ENCODE results near the gene CIDEB.

The CIDEB gene

GRCh38 chr14:24290746-24291145 is 17.0 kb downstream of the CIDEB start:
- no peaks in the 10 kb centered on the region for H3K36me3 ChIP-seq (ENCODE audit: control insufficient read depth, insufficient read depth, low read length)
- 93 to 94% methylated on average over 8 to 9 of the region's 9 CpGs for WGBS, 2 experiments
- no peaks in the 10 kb centered on the region for H3K27me3 ChIP-seq (ENCODE audit: control insufficient read depth, insufficient read depth, low read length, poor library complexity, severe bottlenecking)
- H3K4me1 ChIP-seq (ENCODE audit: control insufficient read depth, insufficient read depth, low read length): no peaks in the 10 kb centered on the region
- H3K27ac ChIP-seq (ENCODE audit: insufficient read depth, low read depth, low read length, poor library complexity, severe bottlenecking): no peak overlapping the region
- no peak overlapping the region for H3K4me3 ChIP-seq (ENCODE audit: insufficient read depth, low read depth, low read length)
- H3K9me3 ChIP-seq (ENCODE audit: control insufficient read depth, low read length): no peaks in the 10 kb centered on the region

GRCh38 chr14:24289649-24290280 is 18.0 kb downstream of the CIDEB start:
- H3K27ac ChIP-seq (ENCODE audit: insufficient read depth, low read depth, low read length, poor library complexity, severe bottlenecking): no peak overlapping the region
- H3K27me3 ChIP-seq (ENCODE audit: control insufficient read depth, insufficient read depth, low read length, poor library complexity, severe bottlenecking): no peaks in the 10 kb centered on the region
- WGBS, 2 experiments: 75 to 80% methylated on average over 6 of the region's 6 CpGs
- no peaks in the 10 kb centered on the region for H3K9me3 ChIP-seq (ENCODE audit: control insufficient read depth, low read length)
- no peaks in the 10 kb centered on the region for H3K4me1 ChIP-seq (ENCODE audit: control insufficient read depth, insufficient read depth, low read length)
- H3K36me3 ChIP-seq (ENCODE audit: control insufficient read depth, insufficient read depth, low read length): no peaks in the 10 kb centered on the region
- H3K4me3 ChIP-seq (ENCODE audit: insufficient read depth, low read depth, low read length): no peak overlapping the region

- Histone ChIP-seq H3K4me1 (ENCODE audit: control insufficient read depth, insufficient read depth, low read length) (no peaks in the 10 kb centered on the region), H3K27me3 (ENCODE audit: control insufficient read depth, insufficient read depth, low read length, poor library complexity, severe bottlenecking) (no peaks in the 10 kb centered on the region), H3K4me3 (ENCODE audit: insufficient read depth, low read depth, low read length) (no peak overlapping the region), H3K27ac (ENCODE audit: insufficient read depth, low read depth, low read length, poor library complexity, severe bottlenecking) (no peak overlapping the region), H3K36me3 (ENCODE audit: control insufficient read depth, insufficient read depth, low read length) (no peaks in the 10 kb centered on the region), H3K9me3 (ENCODE audit: control insufficient read depth, low read length) (no peaks in the 10 kb centered on the region)
- WGBS, 2 experiments: 88 to 94% methylated on average over 5 of the region's 5 CpGs
Observed at GRCh38 chr14:24286996-24287395, 20.8 kb downstream of the CIDEB start.

GRCh38 chr14:24285351-24285750 is 22.4 kb downstream of the CIDEB start:
- WGBS, 2 experiments: 92 to 95% methylated on average over 4 of the region's 4 CpGs
- no peaks in the 10 kb centered on the region for H3K9me3 ChIP-seq (ENCODE audit: control insufficient read depth, low read length)
- no peak overlapping the region for H3K27ac ChIP-seq (ENCODE audit: insufficient read depth, low read depth, low read length, poor library complexity, severe bottlenecking)

GRCh38 chr14:24284501-24285035 is 23.2 kb downstream of the CIDEB start:
- H3K9me3 ChIP-seq (ENCODE audit: control insufficient read depth, low read length): no peaks in the 10 kb centered on the region
- no peak overlapping the region for H3K27ac ChIP-seq (ENCODE audit: insufficient read depth, low read depth, low read length, poor library complexity, severe bottlenecking)
- H3K36me3 ChIP-seq (ENCODE audit: control insufficient read depth, insufficient read depth, low read length): no peaks in the 10 kb centered on the region
- WGBS, 2 experiments: 82 to 83% methylated on average over 11 of the region's 11 CpGs
- H3K4me1 ChIP-seq (ENCODE audit: control insufficient read depth, insufficient read depth, low read length): no peaks in the 10 kb centered on the region
- no peak overlapping the region for H3K4me3 ChIP-seq (ENCODE audit: insufficient read depth, low read depth, low read length)
- H3K27me3 ChIP-seq (ENCODE audit: control insufficient read depth, insufficient read depth, low read length, poor library complexity, severe bottlenecking): no peaks in the 10 kb centered on the region

More at GRCh38 chr14:24285351-24285750, 22.4 kb downstream of the CIDEB start:
- Histone ChIP-seq H3K36me3 (ENCODE audit: control insufficient read depth, insufficient read depth, low read length) (no peaks in the 10 kb centered on the region), H3K4me1 (ENCODE audit: control insufficient read depth, insufficient read depth, low read length) (no peaks in the 10 kb centered on the region), H3K4me3 (ENCODE audit: insufficient read depth, low read depth, low read length) (no peak overlapping the region), H3K27me3 (ENCODE audit: control insufficient read depth, insufficient read depth, low read length, poor library complexity, severe bottlenecking) (no peaks in the 10 kb centered on the region)

- H3K36me3 ChIP-seq (ENCODE audit: control insufficient read depth, insufficient read depth, low read length): no peaks in the 10 kb centered on the region
- no peaks in the 10 kb centered on the region for H3K4me1 ChIP-seq (ENCODE audit: control insufficient read depth, insufficient read depth, low read length)
- no peak overlapping the region for H3K4me3 ChIP-seq (ENCODE audit: insufficient read depth, low read depth, low read length)
- 89 to 90% methylated on average over 5 of the region's 5 CpGs for WGBS, 2 experiments
- H3K9me3 ChIP-seq (ENCODE audit: control insufficient read depth, low read length): no peaks in the 10 kb centered on the region
- no peaks in the 10 kb centered on the region for H3K27me3 ChIP-seq (ENCODE audit: control insufficient read depth, insufficient read depth, low read length, poor library complexity, severe bottlenecking)
- no peak overlapping the region for H3K27ac ChIP-seq (ENCODE audit: insufficient read depth, low read depth, low read length, poor library complexity, severe bottlenecking)
Observed at GRCh38 chr14:24283796-24284460, 23.8 kb downstream of the CIDEB start.

GRCh38 chr14:24282736-24283135 is 25.0 kb downstream of the CIDEB start:
- no peak overlapping the region for H3K4me3 ChIP-seq (ENCODE audit: insufficient read depth, low read depth, low read length)
- H3K4me1 ChIP-seq (ENCODE audit: control insufficient read depth, insufficient read depth, low read length): no peaks in the 10 kb centered on the region
- H3K27me3 ChIP-seq (ENCODE audit: control insufficient read depth, insufficient read depth, low read length, poor library complexity, severe bottlenecking): no peaks in the 10 kb centered on the region
- H3K36me3 ChIP-seq (ENCODE audit: control insufficient read depth, insufficient read depth, low read length): no peaks in the 10 kb centered on the region
- WGBS, 2 experiments: 85% methylated on average over 3 of the region's 3 CpGs
- no peak overlapping the region for H3K27ac ChIP-seq (ENCODE audit: insufficient read depth, low read depth, low read length, poor library complexity, severe bottlenecking)
- H3K9me3 ChIP-seq (ENCODE audit: control insufficient read depth, low read length): no peaks in the 10 kb centered on the region

GRCh38 chr14:24281636-24282035 is 26.1 kb downstream of the CIDEB start:
- Histone ChIP-seq H3K4me1 (ENCODE audit: control insufficient read depth, insufficient read depth, low read length) (no peaks in the 10 kb centered on the region), H3K36me3 (ENCODE audit: control insufficient read depth, insufficient read depth, low read length) (no peaks in the 10 kb centered on the region), H3K4me3 (ENCODE audit: insufficient read depth, low read depth, low read length) (no peak overlapping the region), H3K27ac (ENCODE audit: insufficient read depth, low read depth, low read length, poor library complexity, severe bottlenecking) (no peak overlapping the region), H3K9me3 (ENCODE audit: control insufficient read depth, low read length) (no peaks in the 10 kb centered on the region), H3K27me3 (ENCODE audit: control insufficient read depth, insufficient read depth, low read length, poor library complexity, severe bottlenecking) (no peaks in the 10 kb centered on the region)
- WGBS, 2 experiments: 88 to 93% methylated on average over 7 of the region's 7 CpGs

GRCh38 chr14:24280797-24281460 is 26.8 kb downstream of the CIDEB start:
- WGBS, 2 experiments: 94% methylated on average over 6 of the region's 6 CpGs
- Histone ChIP-seq H3K4me3 (ENCODE audit: insufficient read depth, low read depth, low read length) (no peak overlapping the region), H3K36me3 (ENCODE audit: control insufficient read depth, insufficient read depth, low read length) (no peaks in the 10 kb centered on the region), H3K27me3 (ENCODE audit: control insufficient read depth, insufficient read depth, low read length, poor library complexity, severe bottlenecking) (no peaks in the 10 kb centered on the region), H3K9me3 (ENCODE audit: control insufficient read depth, low read length) (no peaks in the 10 kb centered on the region), H3K4me1 (ENCODE audit: control insufficient read depth, insufficient read depth, low read length) (no peaks in the 10 kb centered on the region), H3K27ac (ENCODE audit: insufficient read depth, low read depth, low read length, poor library complexity, severe bottlenecking) (no peak overlapping the region)
